Measurements from ENCODE around the gene AFF3.

The AFF3 gene

GRCh38 chr2:99576775-99577174 lies 565.6 kb downstream of the AFF3 start:
- in situ Hi-C loops (cut with HindIII; ENCODE audit: low sequenced_read_pairs), result no loop called here
- no peak for TF ChIP-seq CTCF (IDR thresholded peaks at IDR 0.05; ENCODE audit: low read depth, low read length)
- no peak for DNase-seq (ENCODE audit: low read depth, low spot score)
- no peak overlapping the region for H3K4me3 ChIP-seq (ENCODE audit: low read depth, low read length)

- DNase-seq (ENCODE audit: low read depth, low spot score), result no peak
- in situ Hi-C loops (cut with HindIII; ENCODE audit: low sequenced_read_pairs), result no loop called here
- H3K4me3 ChIP-seq (ENCODE audit: low read depth, low read length), result no peak overlapping the region
- no peak for TF ChIP-seq CTCF (IDR thresholded peaks at IDR 0.05; ENCODE audit: low read depth, low read length)
These were observed 568.6 kb downstream of the AFF3 start for GRCh38 chr2:99573634-99574251.

GRCh38 chr2:99572373-99573164 lies 569.8 kb downstream of the AFF3 start:
- in situ Hi-C loops (cut with HindIII; ENCODE audit: low sequenced_read_pairs), result no loop called here
- DNase-seq (ENCODE audit: low read depth, low spot score), result peak; percentile 17

GRCh38 chr2:99571954-99572353 lies 570.4 kb downstream of the AFF3 start:
- peak; percentile 5 for DNase-seq (ENCODE audit: low read depth, low spot score)
- no peak for TF ChIP-seq CTCF (IDR thresholded peaks at IDR 0.05; ENCODE audit: low read depth, low read length)
- in situ Hi-C loops (cut with HindIII; ENCODE audit: low sequenced_read_pairs), result no loop called here
- no peak overlapping the region for H3K4me3 ChIP-seq (ENCODE audit: low read depth, low read length)

More at GRCh38 chr2:99572373-99573164, 569.8 kb downstream of the AFF3 start:
- TF ChIP-seq CTCF (IDR thresholded peaks at IDR 0.05; ENCODE audit: low read depth, low read length), result no peak
- H3K4me3 ChIP-seq (ENCODE audit: low read depth, low read length), result no peak overlapping the region

- no peak for DNase-seq (ENCODE audit: low read depth, low spot score)
- no peak overlapping the region for H3K4me3 ChIP-seq (ENCODE audit: low read depth, low read length)
- in situ Hi-C loops (cut with HindIII; ENCODE audit: low sequenced_read_pairs), result no loop called here
- no peak for TF ChIP-seq CTCF (IDR thresholded peaks at IDR 0.05; ENCODE audit: low read depth, low read length)
These were observed 570.9 kb downstream of the AFF3 start for GRCh38 chr2:99571533-99571932.

GRCh38 chr2:99571021-99571420 lies 571.4 kb downstream of the AFF3 start:
- no peak for DNase-seq (ENCODE audit: low read depth, low spot score)
- TF ChIP-seq CTCF (IDR thresholded peaks at IDR 0.05; ENCODE audit: low read depth, low read length), result no peak
- no peak overlapping the region for H3K4me3 ChIP-seq (ENCODE audit: low read depth, low read length)
- in situ Hi-C loops (cut with HindIII; ENCODE audit: low sequenced_read_pairs), result no loop called here
